Keratinocyte (primary cell): ENCODE data around the gene MACF1. TPM values are rescaled to one million over a fixed set of nuclear protein-coding genes. Genes with fewer than 3 reads are reported as not detected.

Source experiments
- DNase-seq: peaks from one replicate; pipeline ENCODE4 v3.0.0-alpha.2; 2011; ENCODE audit warnings: low read depth, missing footprints, low spot score
- FAIRE-seq: peaks from 2 replicates; lab custom pipeline; 2011; peaks lifted over from hg19 to GRCh38; lab: Jason Lieb, UNC
- H2AFZ ChIP-seq: 2 replicates; pipeline ENCODE4 v1.6.0; 2012; ENCODE audit warnings: low read length, control low read depth, inconsistent platforms; ENCODE audit not compliant: control insufficient read depth
- H3K27ac ChIP-seq: 2 replicates; pipeline ENCODE4 v1.5.1; 2011; ENCODE audit warnings: low read length; ENCODE audit not compliant: control insufficient read depth, insufficient read depth
- H3K27me3 ChIP-seq: 3 replicates; pipeline ENCODE4 v1.6.0; 2011; ENCODE audit warnings: low read length; ENCODE audit not compliant: control insufficient read depth, insufficient read depth; ENCODE audit errors: extremely low read depth
- H3K36me3 ChIP-seq, 2 experiments: 2 replicates in 1 of 2; 3 replicates in 1 of 2; pipeline ENCODE4 v1.5.1; 2011; ENCODE audit warnings: low read length in 2 of 2, mild to moderate bottlenecking in 1 of 2; ENCODE audit not compliant: control insufficient read depth in 2 of 2, insufficient read depth in 2 of 2; ENCODE audit errors: extremely low read depth in 1 of 2
- H3K4me1 ChIP-seq: 3 replicates; pipeline ENCODE4 v1.5.1; 2011; ENCODE audit warnings: low read length; ENCODE audit not compliant: control insufficient read depth, insufficient read depth; ENCODE audit errors: extremely low read depth
- H3K4me2 ChIP-seq: 3 replicates; pipeline ENCODE4 v1.6.0; 2011; ENCODE audit warnings: low read depth, low read length; ENCODE audit not compliant: control insufficient read depth, insufficient read depth; ENCODE audit errors: extremely low read depth
- H3K4me3 ChIP-seq, 3 experiments: fragments of 200-600 bp in 1 of 3; sonication (generic) in 1 of 3; 2 replicates in 2 of 3; 3 replicates in 1 of 3; pipeline ENCODE4 v1.5.1; 2011 to 2016; ENCODE audit warnings: low read length in 3 of 3, mild to moderate bottlenecking in 3 of 3, control low read depth in 2 of 3, inconsistent platforms in 1 of 3, low read depth in 1 of 3, mixed read lengths in 1 of 3, mixed run types in 1 of 3, moderate library complexity in 1 of 3; ENCODE audit not compliant: control insufficient read depth in 2 of 3, insufficient read depth in 2 of 3; ENCODE audit errors: extremely low read depth in 1 of 3
- H3K79me2 ChIP-seq: 2 replicates; pipeline ENCODE4 v1.6.0; 2012; ENCODE audit warnings: low read length; ENCODE audit not compliant: control insufficient read depth, insufficient read depth
- H3K9ac ChIP-seq: 3 replicates; pipeline ENCODE4 v1.6.0; 2011; ENCODE audit warnings: low read length; ENCODE audit not compliant: control insufficient read depth, insufficient read depth; ENCODE audit errors: extremely low read depth
- H3K9me1 ChIP-seq: 3 replicates; pipeline ENCODE4 v1.6.0; 2011; ENCODE audit warnings: low read length; ENCODE audit not compliant: control insufficient read depth, insufficient read depth; ENCODE audit errors: extremely low read depth
- H3K9me3 ChIP-seq: 2 replicates; pipeline ENCODE4 v1.5.1; 2012; ENCODE audit warnings: low read depth, low read length; ENCODE audit not compliant: control insufficient read depth
- H4K20me1 ChIP-seq: 3 replicates; pipeline ENCODE4 v1.6.0; 2011; ENCODE audit warnings: low read length; ENCODE audit not compliant: control insufficient read depth, insufficient read depth; ENCODE audit errors: extremely low read depth
- CTCF ChIP-seq, 3 experiments: IDR thresholded peaks in 1 of 3; conservative IDR thresholded peaks in 1 of 3; optimal IDR thresholded peaks in 1 of 3; 2 replicates in 2 of 3; 3 replicates in 1 of 3; pipeline versions ENCODE3 to v1.5.1; 2011; ENCODE audit warnings: low read length in 3 of 3, mild to moderate bottlenecking in 3 of 3, moderate library complexity in 2 of 3, control low read depth in 1 of 3, inconsistent platforms in 1 of 3; ENCODE audit not compliant: insufficient read depth in 2 of 3; ENCODE audit errors: extremely low read depth in 1 of 3
- EZH2 ChIP-seq: IDR thresholded peaks from one replicate; pipeline ENCODE4 v1.6.1; 2012; ENCODE audit warnings: inconsistent platforms, mild to moderate bottlenecking, low read length, moderate library complexity
- dilution Hi-C: fragments of 300-500 bp; cut with MboI; formaldehyde crosslinking; loops from one replicate; pipeline ENCODE4 v1.7.0; 2020; ENCODE audit warnings: low sequenced_read_pairs; ENCODE audit not compliant: extremely low pct_ligation_motif_present
- polyA plus RNA-seq, 5 experiments: library from polyadenylated mRNA; depleted of rRNA in 3 of 5; stranded (reverse) in 3 of 5; stranded (forward) in 1 of 5; unstranded in 1 of 5; fragments of >200 nt; gene quantifications; 1 replicate in 1 of 5; 2 replicates in 3 of 5; 3 replicates in 1 of 5; pipeline versions ENCODE4 v1.2.1 to v1.2.3, GENCODE V29; 2011 to 2012; ENCODE audit warnings: missing spikeins in 2 of 5, low read depth in 1 of 5, low replicate concordance in 1 of 5

The MACF1 gene
- polyA plus RNA-seq, 1 donor (not counting 4 experiments of a cell fraction or from before 2014, with no cell fraction given), result 111 TPM

- no peaks in the 10 kb centered on the region for H3K27me3 ChIP-seq
- H3K4me1 ChIP-seq, result no peaks in the 10 kb centered on the region
- no peaks in the 10 kb centered on the region for H3K9me3 ChIP-seq
- no peak overlapping the region for H2AFZ ChIP-seq
- H3K9me1 ChIP-seq, result peaks cover 3% of the 10 kb centered on the region
- TF ChIP-seq EZH2 (no peak), CTCF (optimal IDR thresholded peaks at IDR 0.05 in 1 of 3, IDR thresholded peaks at IDR 0.05 in 1 of 3, conservative IDR thresholded peaks at IDR 0.05 in 1 of 3; ENCODE audit: extremely low read depth in 1 of 3, insufficient read depth in 2 of 3, low read length in 3 of 3) (no peak)
- no peak overlapping the region for H3K4me3 ChIP-seq
- DNase-seq, result no peak
- H3K9ac ChIP-seq, result no peak overlapping the region
- H3K27ac ChIP-seq, result no peak overlapping the region
- dilution Hi-C loops, result no loop called here
- no peak overlapping the region for H3K4me2 ChIP-seq
- peaks cover 12% of the 10 kb centered on the region for H4K20me1 ChIP-seq
- peaks cover 10 to 11% of the 10 kb centered on the region in 2 experiments for H3K36me3 ChIP-seq
- peaks cover 50% of the 10 kb centered on the region for H3K79me2 ChIP-seq
- FAIRE-seq, result no peak
Measured at GRCh38 chr1:39418236-39418635, 213.7 kb downstream of the MACF1 start.

- Histone ChIP-seq H3K4me2 (no peak overlapping the region), H3K9me3 (no peaks in the 10 kb centered on the region), H3K9me1 (peaks cover 2% of the 10 kb centered on the region), H3K79me2 (peaks cover 35% of the 10 kb centered on the region), H3K27me3 (no peaks in the 10 kb centered on the region), H3K4me3 (no peak overlapping the region), H3K36me3 (peaks cover 9 to 12% of the 10 kb centered on the region in 2 experiments), H2AFZ (no peak overlapping the region), H3K27ac (no peak overlapping the region), H4K20me1 (peaks cover 5% of the 10 kb centered on the region), H3K9ac (no peak overlapping the region), H3K4me1 (no peaks in the 10 kb centered on the region)
- dilution Hi-C loops, result no loop called here
- no peak for TF ChIP-seq CTCF (optimal IDR thresholded peaks at IDR 0.05 in 1 of 3, IDR thresholded peaks at IDR 0.05 in 1 of 3, conservative IDR thresholded peaks at IDR 0.05 in 1 of 3; ENCODE audit: extremely low read depth in 1 of 3, insufficient read depth in 2 of 3, low read length in 3 of 3)
- no peak for TF ChIP-seq EZH2
- no peak for DNase-seq
- FAIRE-seq, result no peak
Measured at GRCh38 chr1:39420493-39420892, 216.0 kb downstream of the MACF1 start.
